Fibroblast of pulmonary artery (primary cell): ENCODE measurements around the gene RFPL4AL1.

Experiments used
- DNase-seq: peaks from one replicate; pipeline ENCODE4 v3.0.0-alpha.2; 2010; ENCODE audit warnings: low read depth
- H3K4me3 ChIP-seq: replicated peaks from 2 replicates; pipeline ENCODE4 v1.5.1; 2011; ENCODE audit warnings: low read depth, mild to moderate bottlenecking, control low read depth, low read length, moderate library complexity
- TF ChIP-seq, protein P1 (sequence below): IDR thresholded peaks from 2 replicates; pipeline ENCODE4 v1.5.1; 2011; ENCODE audit warnings: mild to moderate bottlenecking, control low read depth, low read length, inconsistent platforms; ENCODE audit errors: missing control alignments

RFPL4AL1 gene

GRCh38 chr19:55809381-55810058 is 40.6 kb downstream of the RFPL4AL1 start:
- TF ChIP-seq, protein P1, sequence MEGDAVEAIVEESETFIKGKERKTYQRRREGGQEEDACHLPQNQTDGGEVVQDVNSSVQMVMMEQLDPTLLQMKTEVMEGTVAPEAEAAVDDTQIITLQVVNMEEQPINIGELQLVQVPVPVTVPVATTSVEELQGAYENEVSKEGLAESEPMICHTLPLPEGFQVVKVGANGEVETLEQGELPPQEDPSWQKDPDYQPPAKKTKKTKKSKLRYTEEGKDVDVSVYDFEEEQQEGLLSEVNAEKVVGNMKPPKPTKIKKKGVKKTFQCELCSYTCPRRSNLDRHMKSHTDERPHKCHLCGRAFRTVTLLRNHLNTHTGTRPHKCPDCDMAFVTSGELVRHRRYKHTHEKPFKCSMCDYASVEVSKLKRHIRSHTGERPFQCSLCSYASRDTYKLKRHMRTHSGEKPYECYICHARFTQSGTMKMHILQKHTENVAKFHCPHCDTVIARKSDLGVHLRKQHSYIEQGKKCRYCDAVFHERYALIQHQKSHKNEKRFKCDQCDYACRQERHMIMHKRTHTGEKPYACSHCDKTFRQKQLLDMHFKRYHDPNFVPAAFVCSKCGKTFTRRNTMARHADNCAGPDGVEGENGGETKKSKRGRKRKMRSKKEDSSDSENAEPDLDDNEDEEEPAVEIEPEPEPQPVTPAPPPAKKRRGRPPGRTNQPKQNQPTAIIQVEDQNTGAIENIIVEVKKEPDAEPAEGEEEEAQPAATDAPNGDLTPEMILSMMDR = peak; percentile 23
- no peak overlapping the region for H3K4me3 ChIP-seq
- peak; percentile 53 for DNase-seq

- DNase-seq = no peak
- H3K4me3 ChIP-seq = no peak overlapping the region
- TF ChIP-seq, protein P1 = no peak
Measured at GRCh38 chr19:55811340-55811739, 42.4 kb downstream of the RFPL4AL1 start.

GRCh38 chr19:55812449-55812848 is 43.5 kb downstream of the RFPL4AL1 start:
- H3K4me3 ChIP-seq = no peak overlapping the region
- TF ChIP-seq, protein P1 = no peak
- no peak for DNase-seq

GRCh38 chr19:55813906-55814305 is 45.0 kb downstream of the RFPL4AL1 start:
- no peak overlapping the region for H3K4me3 ChIP-seq
- TF ChIP-seq, protein P1 = no peak
- DNase-seq = no peak

- TF ChIP-seq, protein P1 = no peak
- no peak overlapping the region for H3K4me3 ChIP-seq
- no peak for DNase-seq
Measured at GRCh38 chr19:55820037-55820436, 51.1 kb downstream of the RFPL4AL1 start.
